Lower leg skin (tissue), 4 donors: Measurements from ENCODE around the gene COX15. TPM values are rescaled to one million over a fixed set of nuclear protein-coding genes. Genes with fewer than 3 reads are reported as not detected.
"Not testable (repeated sequence)": the region's sequence is repeated elsewhere in the genome, so short reads cannot be mapped to it uniquely, and the experiment has no call there.

ENCODE experiments used
- DNase-seq, 2 donors: peaks; one replicate each; pipeline ENCODE4 v3.0.0-alpha.2; 2019; ENCODE audit warnings: low spot score in 2 of 2
- H3K4me3 ChIP-seq: fragments of 200-600 bp; sonication (generic); 2 replicates; pipeline ENCODE4 v1.5.1; 2017; ENCODE audit warnings: mild to moderate bottlenecking, low read depth; ENCODE audit not compliant: poor library complexity, severe bottlenecking
- CTCF ChIP-seq, 3 donors: fragments of 450-650 bp; IDR thresholded peaks; one replicate each; pipeline ENCODE4 v1.5.1; 2016; ENCODE audit warnings: antibody characterized with exemption in 3 of 3, mild to moderate bottlenecking in 3 of 3, moderate library complexity in 2 of 3
- POLR2A ChIP-seq, 2 donors: fragments of 450-650 bp; IDR thresholded peaks; one replicate each; pipeline ENCODE4 v1.6.1; 2016 to 2017; ENCODE audit warnings: antibody characterized with exemption in 2 of 2, mild to moderate bottlenecking in 1 of 2, moderate library complexity in 1 of 2
- WGBS, 2 donors: methylation state at CpG; one replicate each; pipeline ENCODE4 v1.1.5; 2018; 5-methylcytosine and 5-hydroxymethylcytosine counted together
- intact Hi-C: fragments of 100-400 bp; cut with DNase I; formaldehyde crosslinking; loops from one replicate; pipeline ENCODE4 v1.15.0; 2023; ENCODE audit warnings: low total_unique reads
- total RNA-seq, 4 donors: library from RNA; depleted of rRNA; stranded (reverse); fragments of >200 nt; gene quantifications; one replicate each; pipeline ENCODE4 v1.1.0, GENCODE V29; 2016

The COX15 gene
- total RNA-seq, 4 donors from 2014 or later = 22.1 to 29.0 (median 24.4) TPM

GRCh38 chr10:99760321-99760720 lies 28.4 kb upstream of the COX15 start:
- no peak overlapping the region for H3K4me3 ChIP-seq
- no peak for TF ChIP-seq POLR2A (IDR thresholded peaks at IDR 0.05)
- no peak for TF ChIP-seq CTCF (IDR thresholded peaks at IDR 0.05)
- DNase-seq = no peak
- intact Hi-C loops = no loop called here
- 69 to 82% methylated on average over 1 of the region's 1 CpG for WGBS, 2 donors

DNA sequence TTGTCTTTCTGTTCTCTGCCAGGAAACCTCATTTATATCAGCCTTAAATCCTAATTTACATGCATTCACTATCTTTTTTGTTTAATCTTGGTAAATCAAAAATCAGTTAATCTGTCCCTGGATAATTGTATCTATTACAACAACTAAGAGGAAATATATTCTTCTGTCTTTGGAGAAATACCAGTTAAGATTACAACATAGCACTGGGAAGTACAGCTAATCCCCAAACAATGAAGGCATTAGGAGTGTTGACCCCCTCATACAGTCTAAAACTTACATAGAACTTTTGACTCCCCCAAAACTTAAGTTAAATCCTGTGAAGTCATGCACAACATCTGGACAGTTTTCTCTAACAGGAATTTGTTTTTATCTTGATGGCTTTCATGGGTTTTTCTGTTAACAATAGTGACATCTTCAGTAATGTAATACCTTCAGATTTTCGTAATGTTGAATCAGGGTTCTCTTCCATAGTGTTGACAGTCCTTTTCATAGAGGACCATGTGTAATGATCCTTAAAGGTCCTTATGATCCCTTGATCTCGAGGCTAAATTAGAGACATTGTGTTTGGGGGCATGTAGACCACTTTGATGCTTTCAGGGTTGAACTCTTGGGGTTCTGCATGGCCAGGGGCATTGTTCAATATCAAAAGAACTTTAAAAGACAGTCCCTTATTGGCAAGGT lies 26.4 kb upstream of the COX15 start:
- no peak for TF ChIP-seq CTCF (IDR thresholded peaks at IDR 0.05)
- no peak for TF ChIP-seq POLR2A (IDR thresholded peaks at IDR 0.05)
- intact Hi-C loops = no loop called here
- DNase-seq = no peak
- 76 to 84% methylated on average over 2 of the region's 2 CpGs for WGBS, 2 donors
- H3K4me3 ChIP-seq = no peak overlapping the region

DNA sequence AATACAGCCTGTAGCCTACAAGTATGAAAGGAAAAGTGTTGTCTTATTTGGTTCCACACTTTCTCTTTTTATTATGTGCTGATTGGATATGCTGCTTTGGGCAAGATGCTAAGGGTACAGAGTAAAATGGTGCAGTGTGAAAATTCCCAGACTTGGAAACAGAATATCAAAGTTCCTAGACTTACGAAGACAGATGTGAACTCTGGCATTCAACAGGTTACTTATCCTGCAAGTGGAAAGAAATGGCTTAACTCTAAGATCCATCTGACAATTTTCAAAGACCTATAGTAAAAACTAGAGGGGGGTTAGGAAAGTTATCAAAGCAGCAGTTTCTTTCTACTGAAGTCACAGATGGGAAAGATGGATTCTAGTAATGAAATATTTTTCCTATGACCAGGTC lies 24.2 kb upstream of the COX15 start:
- WGBS, 2 donors = 95 to 97% methylated on average over 1 of the region's 1 CpG
- no peak overlapping the region for H3K4me3 ChIP-seq
- intact Hi-C loops = no loop called here
- no peak for TF ChIP-seq POLR2A (IDR thresholded peaks at IDR 0.05)
- no peak for TF ChIP-seq CTCF (IDR thresholded peaks at IDR 0.05)
- DNase-seq = no peak

DNA sequence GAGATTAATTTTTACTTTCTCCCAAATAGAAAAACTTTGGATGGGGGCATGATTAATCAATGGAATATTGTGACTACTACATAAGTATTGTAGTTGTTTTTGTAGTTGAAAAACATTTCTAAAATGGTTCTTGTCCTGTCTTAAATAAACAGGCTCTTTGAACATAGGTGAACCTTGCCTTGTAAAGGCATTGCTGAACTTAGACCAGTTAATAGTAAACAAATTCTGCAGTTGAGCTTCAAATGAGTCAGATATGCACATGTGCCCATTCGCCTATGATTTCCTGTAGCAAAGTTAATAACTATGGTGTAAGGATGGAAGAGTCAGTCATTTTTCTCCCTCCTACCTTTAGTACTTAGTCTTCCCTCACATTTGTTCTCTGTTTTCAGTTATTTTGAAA lies 22.7 kb upstream of the COX15 start:
- intact Hi-C loops = no loop called here
- 92 to 93% methylated on average over 1 of the region's 1 CpG for WGBS, 2 donors
- DNase-seq = no peak
- H3K4me3 ChIP-seq = no peak overlapping the region
- TF ChIP-seq POLR2A (IDR thresholded peaks at IDR 0.05) (no peak), CTCF (IDR thresholded peaks at IDR 0.05) (no peak)

DNA sequence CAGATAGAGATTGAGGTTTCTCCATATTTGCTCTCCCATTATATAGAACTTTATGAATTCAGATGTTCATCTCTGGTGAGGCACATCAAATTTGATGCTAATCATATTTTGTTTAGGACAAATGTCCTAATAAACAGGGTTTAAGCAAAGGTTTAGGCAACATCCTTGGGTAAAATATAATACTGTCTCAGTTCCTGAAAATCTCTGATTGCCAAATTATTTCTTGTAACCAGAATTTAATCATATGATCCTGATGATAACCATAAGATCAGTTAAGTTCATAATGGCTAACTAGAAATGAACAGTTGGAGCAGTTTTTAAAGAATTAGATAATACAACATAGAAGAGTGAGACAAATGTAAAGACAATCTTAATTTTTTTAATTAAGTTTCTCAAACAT lies 18.7 kb upstream of the COX15 start:
- TF ChIP-seq POLR2A (IDR thresholded peaks at IDR 0.05) = no peak
- no peak for TF ChIP-seq CTCF (IDR thresholded peaks at IDR 0.05)
- intact Hi-C loops = no loop called here
- no peak for DNase-seq

DNA sequence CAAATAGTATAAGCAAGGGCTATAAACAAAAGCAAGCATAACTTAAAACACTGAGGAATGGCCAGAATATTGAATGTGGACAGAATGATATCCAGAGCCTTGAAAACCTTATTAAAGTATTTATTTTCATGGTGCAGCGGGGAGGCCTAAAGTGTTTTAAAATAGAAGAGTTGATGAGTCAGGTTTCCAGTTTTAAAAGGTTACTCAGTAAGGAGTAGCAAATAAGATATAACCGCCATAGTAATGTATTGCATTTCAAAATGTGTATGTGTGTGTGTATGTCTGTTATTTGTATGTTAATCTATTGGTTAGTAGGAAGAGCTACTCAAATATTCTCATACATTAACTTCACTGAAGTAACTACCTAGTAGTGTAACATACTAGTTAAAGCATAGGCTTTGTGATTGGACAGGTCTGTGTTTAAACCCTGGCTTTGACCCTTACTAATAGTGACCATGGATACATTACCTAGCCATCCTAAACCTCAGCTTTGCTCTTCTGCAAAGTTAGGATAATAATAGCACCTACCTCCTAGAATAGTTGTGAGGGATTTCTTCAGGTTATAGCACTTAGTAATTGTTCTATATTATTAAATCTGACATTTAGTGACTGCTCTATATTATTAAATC lies 17.0 kb upstream of the COX15 start:
- no peak for DNase-seq
- intact Hi-C loops = no loop called here
- no peak overlapping the region for H3K4me3 ChIP-seq
- whole genome bisulfite sequencing, 2 donors = 93 to 94% methylated on average over 2 of the region's 2 CpGs
- TF ChIP-seq CTCF (IDR thresholded peaks at IDR 0.05) (no peak), POLR2A (IDR thresholded peaks at IDR 0.05) (no peak)

More for the DNA sequence above, 18.7 kb upstream of the COX15 start:
- H3K4me3 ChIP-seq = no peak overlapping the region

DNA sequence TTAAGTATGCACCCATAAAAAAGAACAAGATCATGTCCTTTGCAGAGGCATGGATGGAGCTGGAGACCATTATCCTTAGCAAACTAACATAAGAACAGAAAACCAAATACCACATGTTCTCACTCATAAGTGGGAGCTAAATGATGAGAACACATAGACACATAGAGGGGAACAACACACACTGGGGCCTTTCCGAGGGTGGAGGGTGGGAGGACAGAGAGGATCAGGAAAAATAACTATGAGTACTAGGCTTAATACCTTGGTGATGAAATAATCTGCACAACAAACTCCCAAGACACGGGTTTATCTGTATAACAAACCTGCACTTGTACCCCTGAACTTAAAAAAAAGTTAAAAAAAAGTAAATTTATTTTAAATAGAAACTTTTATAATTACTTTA lies 14.2 kb upstream of the COX15 start:
- H3K4me3 ChIP-seq, DNase-seq, intact Hi-C loops: not testable (repeated sequence)
- 94% methylated on average over 2 of the region's 2 CpGs for WGBS, 2 donors
